Ovary (tissue), 10 donors: ENCODE results near the gene TBXAS1. TPM values are rescaled to one million over a fixed set of nuclear protein-coding genes. Genes with fewer than 3 reads are reported as not detected.

Experiments used
- DNase-seq, 5 donors: peaks; one replicate each; pipeline ENCODE4 v3.0.0-alpha.2; 2019 to 2020
- H3K27ac ChIP-seq, 2 donors: fragments of 200-600 bp; one replicate each; pipeline versions ENCODE4 v1.5.1 to v1.8.0; 2019 to 2022
- H3K27me3 ChIP-seq: fragments of 200-600 bp; one replicate; pipeline ENCODE4 v1.8.0; 2022
- H3K36me3 ChIP-seq: fragments of 200-600 bp; sonication (generic); one replicate; pipeline ENCODE4 v1.5.1; 2019
- H3K4me1 ChIP-seq: one replicate; pipeline ENCODE4 v1.8.1; 2013; ENCODE audit warnings: mild to moderate bottlenecking, moderate library complexity; ENCODE audit not compliant: insufficient read depth
- H3K4me3 ChIP-seq: fragments of 200-600 bp; sonication (generic); one replicate; pipeline ENCODE4 v1.5.1; 2017
- H3K9me3 ChIP-seq, 2 donors: fragments of 200-600 bp in 1 of 2; sonication (generic) in 1 of 2; one replicate each; pipeline versions ENCODE4 v1.5.1 to v1.8.1; 2013 to 2019; ENCODE audit warnings: mild to moderate bottlenecking in 1 of 2, moderate library complexity in 1 of 2
- EP300 ChIP-seq: sonication (generic); formaldehyde crosslinking; IDR thresholded peaks from one replicate; pipeline ENCODE4 v1.6.1; 2017; ENCODE audit warnings: antibody characterized with exemption
- POLR2A ChIP-seq: fragments of 450-650 bp; IDR thresholded peaks from one replicate; pipeline ENCODE4 v1.6.1; 2017; ENCODE audit warnings: antibody characterized with exemption, mild to moderate bottlenecking, moderate library complexity
- WGBS, 3 donors: extraction: QIAGEN DNeasy Blood & Tissue Kit in 1 of 3; methylation state at CpG; one replicate each; pipeline versions ENCODE4 v1.1.5 to v1.1.7; 2013 to 2017; 5-methylcytosine and 5-hydroxymethylcytosine counted together
- intact Hi-C, 4 donors: fragments of 100-400 bp; cut with DNase I; formaldehyde crosslinking; loops; one replicate each; pipeline versions ENCODE4 v1.11.0 to v1.15.1; 2022 to 2023
- long read RNA-seq, 3 donors: library from polyadenylated mRNA in 2 of 3; unstranded in 2 of 3; transcript quantifications; one replicate each; pipeline ENCODE4 v2.0.0 and lab custom pipeline, GENCODE V29; 2021 to 2026
- polyA plus RNA-seq, 2 donors: library from polyadenylated mRNA; stranded (reverse); fragments of 200-250 nt in 1 of 2; fragments of 350-450 nt in 1 of 2; fragmentation: Illumina TruSeq in 1 of 2; extraction: RNeasy Lipid Tissue Mini Kit (QIAGEN cat#74804) in 1 of 2; gene quantifications; one replicate each; pipeline ENCODE4 v1.2.3, GENCODE V29; 2013 to 2014
- total RNA-seq, 7 donors: library from RNA; depleted of rRNA in 2 of 7; stranded (reverse); fragments of >200 nt in 2 of 7; fragmentation: NEBNext Ultra II Directional in 3 of 7; extraction: Animal tissue kit (Norgen Biotek cat#: 25700) in 3 of 7; gene quantifications; one replicate each; pipeline versions ENCODE4 v1.1.0 to v1.2.4, GENCODE V29; 2016 to 2023
- TF ChIP-seq, protein P1 (sequence below), 3 donors: fragments of 450-650 bp in 2 of 3; fragments of 200-600 bp in 1 of 3; IDR thresholded peaks; one replicate each; pipeline versions ENCODE4 v1.5.1 to v1.8.0; 2016 to 2022; ENCODE audit warnings: antibody characterized with exemption in 3 of 3, mild to moderate bottlenecking in 1 of 3
- donor health status: DM: no; HTN: no; CAD: no; lungs with moderate emphysema.
- donor health status: DM: no; HTN: no; CAD: no.
- donor health status: Bipolar disorder and iron deficiency.
- donor health status: DM: yes; HTN: yes; CAD: no.
- donor health status: DM: no; HTN: no; CAD: no.
- donor health status: DM: yes; HTN: yes; CAD: no.

The TBXAS1 gene
- total RNA-seq = 10 to 100 TPM in 2 of 7 donors, 1 to 10 TPM in 5; 3.1 to 16.8 (median 6.1) TPM
- polyA plus RNA-seq = 10 to 100 TPM in 1 of 2 donors, 1 to 10 TPM in 1; 9.0 to 13.6 TPM
- long read RNA-seq, donor 1, transcript TBXAS1-208 (13 exons, 1,963 nt) = major isoform, 8 of 11 reads
- long read RNA-seq, donor 1, partial matches to known transcripts = 1 of 11 reads
- long read RNA-seq, donor 1, other reads (novel, unspliced or antisense) = 1 of 11 reads
- long read RNA-seq, donor 2, partial matches to known transcripts = 0 of 1 reads
- long read RNA-seq, donor 2, other reads (novel, unspliced or antisense) = 0 of 1 reads
- long read RNA-seq, donor 3, transcript TBXAS1-208 (13 exons, 1,963 nt) = major isoform, 6 of 11 reads
- long read RNA-seq, donor 3, partial matches to known transcripts = 2 of 11 reads
- long read RNA-seq, donor 3, other reads (novel, unspliced or antisense) = 3 of 11 reads

DNA sequence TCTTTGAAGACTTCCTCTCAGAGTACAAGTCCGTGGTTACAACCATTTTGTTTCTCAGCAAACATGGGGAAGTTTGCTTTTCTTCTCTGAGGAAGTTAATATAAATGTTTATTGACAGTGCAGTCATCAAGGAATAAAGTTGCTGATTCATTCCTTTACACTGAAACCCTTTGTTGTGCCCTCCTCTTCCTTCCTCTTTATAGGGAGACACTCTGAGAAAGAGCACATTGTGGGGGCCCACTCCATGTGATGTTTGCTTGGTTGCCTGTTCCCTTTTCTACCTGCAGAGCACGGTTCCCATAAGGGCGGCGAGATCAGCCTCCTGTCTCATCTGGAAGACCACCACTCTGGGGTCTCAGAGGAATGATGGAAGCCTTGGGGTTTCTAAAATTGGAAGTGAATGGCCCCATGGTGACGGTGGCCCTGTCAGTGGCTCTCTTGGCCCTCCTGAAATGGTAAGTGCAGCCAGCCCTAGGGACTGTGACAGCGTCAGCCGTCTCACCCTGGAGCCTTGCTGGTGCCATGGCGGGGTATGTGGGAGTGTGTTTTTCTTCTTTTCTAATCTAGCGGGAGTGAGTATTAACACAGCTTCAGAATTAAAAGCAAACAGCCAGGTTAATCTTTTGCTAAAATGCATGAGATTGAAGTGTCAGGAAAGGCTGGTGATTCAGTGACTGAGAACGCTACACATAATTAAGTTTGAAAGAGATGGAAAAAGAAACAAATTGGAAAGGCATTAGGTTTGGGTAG lies at the start of gene TBXAS1:
Gene TBXAS1 (plus strand): TSS at position 240 of the 750 bp plus-strand sequence. CDS start 127 bp downstream, at position 367.
- intact Hi-C loops = no loop called here
- TF ChIP-seq, protein P1, sequence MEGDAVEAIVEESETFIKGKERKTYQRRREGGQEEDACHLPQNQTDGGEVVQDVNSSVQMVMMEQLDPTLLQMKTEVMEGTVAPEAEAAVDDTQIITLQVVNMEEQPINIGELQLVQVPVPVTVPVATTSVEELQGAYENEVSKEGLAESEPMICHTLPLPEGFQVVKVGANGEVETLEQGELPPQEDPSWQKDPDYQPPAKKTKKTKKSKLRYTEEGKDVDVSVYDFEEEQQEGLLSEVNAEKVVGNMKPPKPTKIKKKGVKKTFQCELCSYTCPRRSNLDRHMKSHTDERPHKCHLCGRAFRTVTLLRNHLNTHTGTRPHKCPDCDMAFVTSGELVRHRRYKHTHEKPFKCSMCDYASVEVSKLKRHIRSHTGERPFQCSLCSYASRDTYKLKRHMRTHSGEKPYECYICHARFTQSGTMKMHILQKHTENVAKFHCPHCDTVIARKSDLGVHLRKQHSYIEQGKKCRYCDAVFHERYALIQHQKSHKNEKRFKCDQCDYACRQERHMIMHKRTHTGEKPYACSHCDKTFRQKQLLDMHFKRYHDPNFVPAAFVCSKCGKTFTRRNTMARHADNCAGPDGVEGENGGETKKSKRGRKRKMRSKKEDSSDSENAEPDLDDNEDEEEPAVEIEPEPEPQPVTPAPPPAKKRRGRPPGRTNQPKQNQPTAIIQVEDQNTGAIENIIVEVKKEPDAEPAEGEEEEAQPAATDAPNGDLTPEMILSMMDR (IDR thresholded peaks at IDR 0.05) = no peak
- TF ChIP-seq POLR2A = no peak
- Histone ChIP-seq H3K27ac (no peak within 1 kb of the TSS), H3K27me3 (no peaks in the 10 kb centered on the region), H3K4me3 (no peak within 1 kb of the TSS), H3K4me1 (peaks cover 5% of the 10 kb centered on the region), H3K9me3 (no peaks in the 10 kb centered on the region), H3K36me3 (no peaks in the 10 kb centered on the region)
- no peak for DNase-seq
- WGBS, 3 donors = 46 to 50% (median 48%) methylated on average over 10 of the region's 10 CpGs

DNA sequence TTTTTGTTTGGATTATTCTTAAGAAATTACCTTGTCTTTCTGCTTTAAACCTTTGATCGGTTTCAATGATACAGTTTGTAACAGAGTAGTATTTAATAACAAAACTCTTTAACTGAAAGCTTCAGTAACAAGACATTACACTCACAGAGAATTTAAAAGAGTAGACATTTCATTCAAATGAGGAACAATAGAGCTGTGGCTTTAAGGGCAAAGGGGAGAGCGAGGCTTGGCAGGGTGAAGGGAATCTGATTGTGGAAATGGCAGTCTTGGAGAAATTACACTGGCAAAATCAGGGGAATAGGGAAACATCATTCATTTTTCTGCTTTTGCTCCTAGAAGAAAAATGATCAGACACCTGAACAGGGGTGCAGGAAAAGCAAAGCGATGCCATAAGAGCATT lies 46.1 kb upstream of the TBXAS1 start:
- intact Hi-C loops = loop anchor here in 2 of 4 donors (5.0 to 10.0 kb wide), 2 partner anchors 68 to 224 kb away; no protein-coding TSS in a partner anchor

DNA sequence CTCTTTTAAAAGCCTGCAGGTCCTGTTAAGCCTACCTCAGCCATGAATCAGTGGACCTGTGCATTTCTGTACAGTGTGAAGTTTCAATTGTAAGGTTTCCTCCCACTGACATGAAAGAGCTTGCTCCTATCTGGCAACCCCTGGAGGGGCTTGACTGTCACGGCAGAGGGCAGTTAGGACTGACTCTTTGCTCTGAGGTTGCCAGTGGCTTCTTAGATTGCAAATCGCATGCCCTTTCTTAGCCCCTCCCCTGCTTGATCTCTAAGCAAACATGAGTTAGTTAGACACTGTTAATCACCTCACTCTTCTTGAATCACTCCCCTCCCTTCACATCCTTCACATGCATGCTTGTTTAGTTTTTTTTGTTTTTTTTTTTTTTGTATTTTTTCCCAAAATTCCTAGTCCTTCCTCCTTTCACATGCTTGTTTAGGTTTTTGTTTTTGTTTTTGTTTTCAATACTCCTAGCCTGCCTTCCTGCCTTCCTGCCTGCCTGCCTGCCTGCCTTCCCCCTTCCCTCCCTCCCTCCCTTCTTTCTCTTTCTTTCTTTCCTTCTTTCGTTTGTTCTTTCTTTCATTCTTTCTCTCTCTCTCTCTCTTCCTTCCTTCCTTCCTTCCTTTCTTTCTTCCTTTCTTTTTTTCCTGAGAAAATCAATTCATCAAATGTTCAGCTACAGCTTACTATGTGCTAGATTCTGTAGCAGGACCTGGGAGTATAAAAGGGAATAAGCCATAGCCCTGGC lies 45.2 kb upstream of the TBXAS1 start:
- peaks cover 2% of the 10 kb centered on the region for H3K4me1 ChIP-seq
- intact Hi-C loops = loop anchor here in 2 of 4 donors (5.0 to 10.0 kb wide), 2 partner anchors 69 to 223 kb away; no protein-coding TSS in a partner anchor
- no peaks in the 10 kb centered on the region for H3K27me3 ChIP-seq
- WGBS, 3 donors = 57 to 67% (median 61%) methylated on average over 3 of the region's 3 CpGs
- H3K4me3 ChIP-seq = no peak overlapping the region
- no peak overlapping the region for H3K27ac ChIP-seq
- no peak for DNase-seq
- no peaks in the 10 kb centered on the region for H3K36me3 ChIP-seq
- TF ChIP-seq EP300 = no peak
- H3K9me3 ChIP-seq = no peaks in the 10 kb centered on the region

More for the DNA sequence above, 46.1 kb upstream of the TBXAS1 start:
- Histone ChIP-seq H3K9me3 (no peaks in the 10 kb centered on the region), H3K4me1 (peaks cover 3% of the 10 kb centered on the region), H3K36me3 (no peaks in the 10 kb centered on the region), H3K27ac (no peak overlapping the region), H3K4me3 (no peak overlapping the region), H3K27me3 (no peaks in the 10 kb centered on the region)
- WGBS, 3 donors = 91 to 97% (median 96%) methylated on average over 3 of the region's 3 CpGs
- no peak for DNase-seq
- TF ChIP-seq, protein P1 (IDR thresholded peaks at IDR 0.05) = no peak
- TF ChIP-seq EP300 = no peak
- no peak for TF ChIP-seq POLR2A

DNA sequence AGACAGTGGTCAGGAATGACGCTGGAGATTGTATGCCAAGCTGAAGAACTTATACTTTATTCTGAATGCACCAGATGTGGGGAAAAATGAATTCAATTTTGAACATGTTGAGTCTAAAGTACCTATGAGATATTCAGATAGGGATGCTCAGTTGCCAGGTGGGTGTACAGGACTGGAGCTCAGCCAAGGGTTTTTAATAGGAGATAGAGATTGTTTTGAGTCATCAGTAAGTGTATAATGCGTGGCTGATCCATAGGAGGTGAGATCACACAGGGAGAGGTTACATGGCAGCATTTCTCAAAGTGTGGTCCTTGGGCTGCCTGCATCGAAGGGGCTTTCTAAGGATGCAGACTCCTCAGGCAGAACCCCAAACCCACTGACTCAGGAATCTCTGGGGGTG lies 44.4 kb upstream of the TBXAS1 start:
- H3K9me3 ChIP-seq = no peaks in the 10 kb centered on the region
- no peaks in the 10 kb centered on the region for H3K4me1 ChIP-seq
- no peak overlapping the region for H3K27ac ChIP-seq
- intact Hi-C loops = loop anchor here in 2 of 4 donors (5.0 to 10.0 kb wide), 2 partner anchors 70 to 223 kb away; no protein-coding TSS in a partner anchor
- H3K36me3 ChIP-seq = no peaks in the 10 kb centered on the region
- no peak for TF ChIP-seq POLR2A
- TF ChIP-seq, protein P1 (IDR thresholded peaks at IDR 0.05) = no peak
- no peak for TF ChIP-seq EP300
- H3K27me3 ChIP-seq = no peaks in the 10 kb centered on the region
- no peak overlapping the region for H3K4me3 ChIP-seq
- DNase-seq = no peak
- WGBS, 3 donors = 85 to 92% (median 89%) methylated on average over 3 of the region's 3 CpGs
